Progenitor cell of endocrine pancreas (in vitro differentiated cells): Measurements from ENCODE around the gene TSSK3. TPM values are rescaled to one million over a fixed set of nuclear protein-coding genes. Genes with fewer than 3 reads are reported as not detected.

ENCODE experiments used
- DNase-seq: peaks from one replicate; pipeline ENCODE4 v3.0.0; 2021; ENCODE audit warnings: low spot score; ENCODE audit not compliant: unreplicated experiment
- H3K27ac Mint-ChIP-seq: 2 replicates; pipeline ENCODE4 v1.8.0; 2021; ENCODE audit warnings: mild to moderate bottlenecking, moderate library complexity, mixed read lengths
- H3K27me3 Mint-ChIP-seq: 2 replicates; pipeline ENCODE4 v1.8.0; 2021; ENCODE audit warnings: mixed read lengths
- H3K36me3 Mint-ChIP-seq: 2 replicates; pipeline ENCODE4 v1.8.0; 2022; ENCODE audit warnings: mixed read lengths; ENCODE audit not compliant: insufficient read depth
- H3K4me1 Mint-ChIP-seq: 2 replicates; pipeline ENCODE4 v1.8.0; 2021; ENCODE audit warnings: low read depth, mixed read lengths
- H3K4me3 Mint-ChIP-seq: 2 replicates; pipeline ENCODE4 v1.8.0; 2021; ENCODE audit warnings: low read depth, mild to moderate bottlenecking, moderate library complexity, mixed read lengths
- H3K9me3 Mint-ChIP-seq: 2 replicates; pipeline ENCODE4 v1.8.0; 2021; ENCODE audit warnings: low read depth, mixed read lengths
- CTCF ChIP-seq: fragments of 200-600 bp; sonication (generic); IDR thresholded peaks from one replicate; pipeline ENCODE4 v1.5.0; 2021; ENCODE audit warnings: antibody characterized with exemption, mild to moderate bottlenecking; ENCODE audit not compliant: unreplicated experiment
- total RNA-seq: library from RNA; stranded (reverse); gene quantifications from 2 replicates; pipeline ENCODE4 v1.2.1, GENCODE V29; 2021

TSSK3 gene
- total RNA-seq, 1 donor from 2014 or later: 3.9 TPM

GRCh38 chr1:32336963-32337675 is 25.2 kb upstream of the TSSK3 start:
- no peak for TF ChIP-seq CTCF
- Mint-ChIP-seq H3K27me3 (peaks cover 13% of the 10 kb centered on the region), H3K9me3 (no peaks in the 10 kb centered on the region), H3K36me3 (peaks cover 14% of the 10 kb centered on the region), H3K4me3 (peak overlapping the region; percentile 67), H3K27ac (peak overlapping the region; percentile 91), H3K4me1 (peaks cover 37% of the 10 kb centered on the region)
- DNase-seq: no peak

- peak overlapping the region; percentile 87 for H3K27ac Mint-ChIP-seq
- no peak for DNase-seq
- H3K36me3 Mint-ChIP-seq: peaks cover 13% of the 10 kb centered on the region
- peaks cover 13% of the 10 kb centered on the region for H3K27me3 Mint-ChIP-seq
- H3K9me3 Mint-ChIP-seq: no peaks in the 10 kb centered on the region
- peak overlapping the region; percentile 19 for H3K4me3 Mint-ChIP-seq
- peaks cover 29% of the 10 kb centered on the region for H3K4me1 Mint-ChIP-seq
- no peak for TF ChIP-seq CTCF
Observed at GRCh38 chr1:32337855-32338636, 24.3 kb upstream of the TSSK3 start.

- Mint-ChIP-seq H3K36me3 (peaks cover 9% of the 10 kb centered on the region), H3K9me3 (no peaks in the 10 kb centered on the region), H3K27ac (peak overlapping the region; percentile 87), H3K4me1 (peaks cover 23% of the 10 kb centered on the region), H3K4me3 (peak overlapping the region; percentile 19), H3K27me3 (peaks cover 13% of the 10 kb centered on the region)
- no peak for DNase-seq
- no peak for TF ChIP-seq CTCF
Observed at GRCh38 chr1:32338637-32339145, 23.6 kb upstream of the TSSK3 start.

GRCh38 chr1:32339363-32339978 is 22.9 kb upstream of the TSSK3 start:
- Mint-ChIP-seq H3K36me3 (peaks cover 5% of the 10 kb centered on the region), H3K4me3 (no peak overlapping the region), H3K4me1 (peaks cover 17% of the 10 kb centered on the region), H3K27me3 (peaks cover 13% of the 10 kb centered on the region), H3K27ac (no peak overlapping the region), H3K9me3 (no peaks in the 10 kb centered on the region)
- no peak for TF ChIP-seq CTCF
- no peak for DNase-seq

GRCh38 chr1:32341186-32341757 is 21.1 kb upstream of the TSSK3 start:
- H3K27ac Mint-ChIP-seq: no peak overlapping the region
- H3K4me3 Mint-ChIP-seq: no peak overlapping the region
- DNase-seq: no peak
- no peaks in the 10 kb centered on the region for H3K36me3 Mint-ChIP-seq
- no peak for TF ChIP-seq CTCF
- H3K4me1 Mint-ChIP-seq: peaks cover 17% of the 10 kb centered on the region
- H3K27me3 Mint-ChIP-seq: peaks cover 16% of the 10 kb centered on the region
- no peaks in the 10 kb centered on the region for H3K9me3 Mint-ChIP-seq
